IMR-90 (cell line): ENCODE data around the gene FRYL. TPM values are rescaled to one million over a fixed set of nuclear protein-coding genes. Genes with fewer than 3 reads are reported as not detected.

Experiments
- ATAC-seq: fragments of 200-7000 bp; cut with Tn5 transposase; 2 replicates; pipeline ENCODE4 v1.9.1; 2020; ENCODE audit warnings: low read depth, mild to moderate bottlenecking, moderate library complexity
- BruUV-seq: library from RNA; stranded (reverse); fragments of 400-500 nt; replicated peaks from 2 replicates; lab custom pipeline; 2021; lab: Mats Ljungman, UMichigan
- CTCF ChIA-PET: fragments of 300-600 bp; formaldehyde crosslinking; extraction: SDS; loops from one replicate; lab custom pipeline; 2021; ENCODE audit warnings: antibody characterized with exemption; lab: Yijun Ruan, JAX
- POLR2A ChIA-PET: fragments of 300-600 bp; sonication (Branson Sonifier 250); formaldehyde crosslinking; loops from one replicate; lab custom pipeline; 2022; ENCODE audit warnings: antibody characterized with exemption; ENCODE audit not compliant: unreplicated experiment; lab: Charles Lee
- DNase-seq: peaks from one replicate; pipeline ENCODE4 v3.0.0; 2013
- H2AFZ ChIP-seq: replicated peaks from 2 replicates; pipeline ENCODE3; 2013; ENCODE audit warnings: low read length, mild to moderate bottlenecking; ENCODE audit not compliant: poor library complexity
- H2AK5ac ChIP-seq: 2 replicates; pipeline ENCODE4 v1.6.1; 2013; ENCODE audit warnings: low read depth, low read length, inconsistent platforms
- H2AK9ac ChIP-seq: replicated peaks from 2 replicates; pipeline ENCODE3; 2013; ENCODE audit warnings: mild to moderate bottlenecking, low read depth, low read length, moderate library complexity; ENCODE audit not compliant: poor library complexity
- H2BK120ac ChIP-seq: 2 replicates; pipeline ENCODE4 v1.6.1; 2013; ENCODE audit warnings: low read depth, low read length, inconsistent platforms
- H2BK15ac ChIP-seq: 3 replicates; pipeline ENCODE4 v1.6.1; 2013; ENCODE audit warnings: low read depth, low read length, inconsistent platforms
- H2BK20ac ChIP-seq: 2 replicates; pipeline ENCODE4 v1.6.1; 2013; ENCODE audit warnings: low read depth, mild to moderate bottlenecking, inconsistent platforms, low read length, moderate library complexity
- H2BK5ac ChIP-seq: 2 replicates; pipeline ENCODE4 v1.6.1; 2013; ENCODE audit warnings: mild to moderate bottlenecking, low read depth, low read length, inconsistent platforms; ENCODE audit not compliant: poor library complexity, severe bottlenecking
- H3K14ac ChIP-seq: replicated peaks from 2 replicates; pipeline ENCODE4 v1.6.1; 2013; ENCODE audit warnings: low read depth, low read length, inconsistent platforms
- H3K18ac ChIP-seq: 2 replicates; pipeline ENCODE4 v1.6.1; 2013; ENCODE audit warnings: low read depth, low read length, control low read depth
- H3K23ac ChIP-seq: 2 replicates; pipeline ENCODE4 v1.6.1; 2013; ENCODE audit warnings: low read depth, low read length, inconsistent platforms
- H3K27ac ChIP-seq: 2 replicates; pipeline ENCODE4 v1.5.1; 2013; ENCODE audit warnings: mild to moderate bottlenecking, control low read depth, low read length; ENCODE audit not compliant: insufficient read depth
- H3K27me3 ChIP-seq: 2 replicates; pipeline ENCODE4 v1.6.1; 2013; ENCODE audit warnings: low read length; ENCODE audit not compliant: control insufficient read depth, insufficient read depth
- H3K36me3 ChIP-seq: 2 replicates; pipeline ENCODE4 v1.6.1; 2013; ENCODE audit warnings: low read length, mixed read lengths; ENCODE audit not compliant: control insufficient read depth, insufficient read depth
- H3K4ac ChIP-seq: 2 replicates; pipeline ENCODE4 v1.6.1; 2013; ENCODE audit warnings: low read depth, low read length, inconsistent platforms
- H3K4me1 ChIP-seq: 2 replicates; pipeline ENCODE4 v1.6.1; 2013; ENCODE audit warnings: low read length, mixed read lengths; ENCODE audit not compliant: control insufficient read depth, insufficient read depth
- H3K4me2 ChIP-seq: 2 replicates; pipeline ENCODE4 v1.6.1; 2013; ENCODE audit warnings: low read depth, mild to moderate bottlenecking, control low read depth, low read length, moderate library complexity
- H3K4me3 ChIP-seq: 2 replicates; pipeline ENCODE4 v1.5.1; 2013; ENCODE audit warnings: low read depth, mild to moderate bottlenecking, control low read depth, low read length, moderate library complexity; ENCODE audit not compliant: insufficient read depth
- H3K56ac ChIP-seq: 2 replicates; pipeline ENCODE4 v1.6.1; 2013; ENCODE audit warnings: low read length, inconsistent platforms; ENCODE audit not compliant: insufficient read depth; ENCODE audit errors: extremely low read depth
- H3K79me1 ChIP-seq, 2 experiments: 2 replicates each; pipeline ENCODE4 v1.6.1; 2013; ENCODE audit warnings: low read length in 2 of 2, inconsistent platforms in 1 of 2, low read depth in 1 of 2
- H3K9ac ChIP-seq: 2 replicates; pipeline ENCODE4 v1.6.1; 2013; ENCODE audit warnings: low read depth, low read length, control low read depth
- H3K9me1 ChIP-seq: 2 replicates; pipeline ENCODE4 v1.6.1; 2013; ENCODE audit warnings: low read length, inconsistent platforms; ENCODE audit not compliant: insufficient read depth
- H3K9me3 ChIP-seq: 2 replicates; pipeline ENCODE4 v1.6.1; 2013; ENCODE audit warnings: low read length; ENCODE audit not compliant: control insufficient read depth, insufficient read depth
- H4K20me1 ChIP-seq: 2 replicates; pipeline ENCODE4 v1.6.1; 2013; ENCODE audit warnings: low read length, inconsistent platforms; ENCODE audit not compliant: insufficient read depth
- H4K5ac ChIP-seq: 2 replicates; pipeline ENCODE4 v1.6.1; 2013; ENCODE audit warnings: mild to moderate bottlenecking, low read depth, low read length, control low read depth
- H4K8ac ChIP-seq, 2 experiments: 2 replicates each; pipeline ENCODE4 v1.6.1; 2013; ENCODE audit warnings: low read depth in 2 of 2, low read length in 2 of 2, control low read depth in 1 of 2, inconsistent platforms in 1 of 2
- H4K91ac ChIP-seq: 2 replicates; pipeline ENCODE4 v1.6.1; 2013; ENCODE audit warnings: low read depth, low read length, inconsistent platforms; ENCODE audit not compliant: insufficient read depth
- MAFK ChIP-seq: IDR thresholded peaks from 2 replicates; pipeline ENCODE4 v1.6.1; 2012; ENCODE audit warnings: low read depth, low read length, improper control_type of control experiment
- MXI1 ChIP-seq: IDR thresholded peaks from 2 replicates; pipeline ENCODE4 v1.6.1; 2012; ENCODE audit warnings: low read depth, mild to moderate bottlenecking, low read length, moderate library complexity, borderline replicate concordance
- RAD21 ChIP-seq: IDR thresholded peaks from 2 replicates; pipeline ENCODE4 v1.6.1; 2012; ENCODE audit warnings: low read length, improper control_type of control experiment
- WGBS, 2 experiments: methylation state at CpG; one replicate each; pipeline versions ENCODE4 v1.1.5 to v1.1.7; 2013; ENCODE audit warnings: missing lambda C conversion rate in 2 of 2; ENCODE audit not compliant: insufficient read length in 1 of 2; ENCODE audit errors: extremely low coverage in 2 of 2; 5-methylcytosine and 5-hydroxymethylcytosine counted together
- dilution Hi-C: fragments of 300-500 bp; cut with HindIII; formaldehyde crosslinking; loops from one replicate; pipeline ENCODE4 v1.14.3; 2018; ENCODE audit warnings: low sequenced_read_pairs; ENCODE audit not compliant: unreplicated experiment
- in situ Hi-C: fragments of 300-500 bp; cut with MboI; formaldehyde crosslinking; loops from 3 replicates; pipeline ENCODE4 v1.14.3; 2019; ENCODE audit warnings: low sequenced_read_pairs, inconsistent platforms, mixed read lengths
- intact Hi-C: fragments of 100-400 bp; cut with micrococcal nuclease; formaldehyde crosslinking; loops from 2 replicates; pipeline ENCODE4 v1.10.0; 2022
- polyA plus RNA-seq, 3 experiments: library from polyadenylated mRNA; depleted of rRNA; stranded (reverse); fragments of >200 nt; gene quantifications; 2 replicates each; pipeline ENCODE4 v1.2.3, GENCODE V29; 2012; ENCODE audit warnings: low replicate concordance in 1 of 3
- total RNA-seq: library from RNA; depleted of rRNA; stranded (reverse); fragments of >200 nt; gene quantifications from 2 replicates; pipeline ENCODE4 v1.2.3, GENCODE V29; 2012

FRYL gene
- total and polyA plus RNA-seq, 2 of the 4 experiments (the other 2 are of a cell fraction), result 9.9 to 77.4 TPM

DNA sequence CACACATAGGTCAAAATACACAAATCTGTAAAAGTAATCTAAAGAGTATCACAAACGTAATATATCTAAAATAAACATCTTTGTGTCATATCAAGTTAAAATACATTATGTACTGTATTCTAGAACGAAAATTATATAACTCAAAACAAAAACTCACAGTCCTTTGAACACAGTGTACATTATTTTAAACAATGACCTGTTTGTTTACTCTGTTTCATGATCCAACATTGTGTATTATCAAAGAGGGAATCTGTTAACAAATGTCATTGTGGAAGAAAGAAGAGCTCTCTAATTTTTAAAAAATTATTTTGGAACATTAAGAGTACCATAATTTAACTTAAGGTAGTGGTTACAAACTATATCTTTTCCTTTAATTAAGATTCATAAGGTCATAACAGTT, 144.1 kb downstream of the FRYL start:
- Histone ChIP-seq H3K4me3 (no peak overlapping the region), H2BK120ac (no peak overlapping the region), H3K36me3 (no peaks in the 10 kb centered on the region), H4K5ac (no peak overlapping the region), H3K4me2 (no peak overlapping the region), H3K4ac (no peak overlapping the region), H2BK5ac (no peak overlapping the region), H3K79me1 (peaks cover 21 to 31% of the 10 kb centered on the region in 2 experiments), H3K14ac (no peak overlapping the region), H2BK15ac (no peak overlapping the region), H3K9me1 (peaks cover 9% of the 10 kb centered on the region), H3K9ac (no peak overlapping the region), H3K27me3 (no peaks in the 10 kb centered on the region), H3K27ac (no peak overlapping the region), H4K8ac (no peak overlapping the region), H3K56ac (no peak overlapping the region), H4K20me1 (peaks cover 4% of the 10 kb centered on the region; the same call in 1 of the 2 replicates), H2BK20ac (no peak overlapping the region), H4K91ac (no peak overlapping the region), H3K4me1 (peaks cover 7% of the 10 kb centered on the region), H2AK5ac (no peak overlapping the region), H3K9me3 (no peaks in the 10 kb centered on the region), H2AK9ac (no peak overlapping the region), H3K23ac (no peak overlapping the region; the same call in 1 of the 2 replicates), H2AFZ (no peak overlapping the region), H3K18ac (no peak overlapping the region)
- TF ChIP-seq MAFK, result no peak
- no peak for TF ChIP-seq MXI1
- TF ChIP-seq RAD21, result no peak
- intact Hi-C loops (no loop called here), dilution Hi-C loops (no loop called here), in situ Hi-C loops (no loop called here)
- ChIA-PET POLR2A (no interaction called here), CTCF (no interaction called here)
- no peak for DNase-seq
- whole genome bisulfite sequencing, 2 experiments, result no CpG with 5 or more reads among the region's 2 CpGs
- BruUV-seq, result no TSS peak
- no peak for ATAC-seq
